SH-SY5Y (cell line): ENCODE measurements around the gene CYP27C1.

Source experiments
- GATA2 ChIP-seq: IDR thresholded peaks from 2 replicates; pipeline ENCODE4 v1.6.1; 2011; ENCODE audit warnings: mild to moderate bottlenecking, low read depth, low read length
- GATA3 ChIP-seq: IDR thresholded peaks from 2 replicates; pipeline ENCODE4 v1.6.1; 2011; ENCODE audit warnings: low read depth, mild to moderate bottlenecking, low read length, moderate library complexity

GRCh38 chr2:127199223-127199622 lies 20.9 kb downstream of the CYP27C1 start:
- no peak for TF ChIP-seq GATA3
- TF ChIP-seq GATA2 = no peak
